HG02678 (cell line): ENCODE measurements around the gene HPCAL1.

Source experiments
- ATAC-seq: cut with Tn5 transposase; IDR thresholded peaks from one replicate; pipeline ENCODE4 v1.9.1; 2021; ENCODE audit warnings: mild to moderate bottlenecking, moderate library complexity; ENCODE audit not compliant: unreplicated experiment

Gene HPCAL1

GRCh38 chr2:10415048-10415447 lies 112.3 kb downstream of the HPCAL1 start:
- no peak for ATAC-seq

- ATAC-seq, result no peak
Observed at GRCh38 chr2:10415640-10416039, 112.9 kb downstream of the HPCAL1 start.

- ATAC-seq, result no peak
Observed at GRCh38 chr2:10417551-10418335, 115.0 kb downstream of the HPCAL1 start.

GRCh38 chr2:10419553-10420257 lies 117.0 kb downstream of the HPCAL1 start:
- no peak for ATAC-seq

- ATAC-seq, result no peak
Observed at GRCh38 chr2:10422251-10422650, 119.5 kb downstream of the HPCAL1 start.

GRCh38 chr2:10422732-10423399 lies 120.2 kb downstream of the HPCAL1 start:
- ATAC-seq, result no peak

GRCh38 chr2:10423400-10423774 lies 120.7 kb downstream of the HPCAL1 start:
- ATAC-seq, result no peak

- no peak for ATAC-seq
Observed at GRCh38 chr2:10424051-10424450, 121.3 kb downstream of the HPCAL1 start.

- ATAC-seq, result no peak
Observed at GRCh38 chr2:10424916-10425505, 122.3 kb downstream of the HPCAL1 start.

GRCh38 chr2:10425699-10426098 lies 123.0 kb downstream of the HPCAL1 start:
- no peak for ATAC-seq

GRCh38 chr2:10426726-10427617 lies 124.3 kb downstream of the HPCAL1 start:
- ATAC-seq, result no peak

- no peak for ATAC-seq
Observed at GRCh38 chr2:10427618-10427949, 124.9 kb downstream of the HPCAL1 start.

GRCh38 chr2:10428355-10428754 lies 125.7 kb downstream of the HPCAL1 start:
- ATAC-seq, result no peak

GRCh38 chr2:10428924-10429323 lies 126.2 kb downstream of the HPCAL1 start:
- no peak for ATAC-seq

- ATAC-seq, result no peak
Observed at GRCh38 chr2:10430886-10431622, 128.3 kb downstream of the HPCAL1 start.

- ATAC-seq, result no peak
Observed at GRCh38 chr2:10431797-10432196, 129.1 kb downstream of the HPCAL1 start.

GRCh38 chr2:10432311-10433181 lies 129.8 kb downstream of the HPCAL1 start:
- no peak for ATAC-seq

- no peak for ATAC-seq
Observed at GRCh38 chr2:10433264-10433946, 130.7 kb downstream of the HPCAL1 start.
